Glutamatergic neuron (in vitro differentiated cells): Measurements from ENCODE around the gene WNT5A. TPM values are rescaled to one million over a fixed set of nuclear protein-coding genes. Genes with fewer than 3 reads are reported as not detected.

Source experiments
- DNase-seq: peaks from one replicate; pipeline ENCODE4 v3.0.0; 2022
- H3K27ac Mint-ChIP-seq: one replicate; pipeline ENCODE4 v1.8.0; 2020; ENCODE audit warnings: mild to moderate bottlenecking, mixed read lengths, inconsistent platforms; ENCODE audit not compliant: unreplicated experiment
- H3K27me3 Mint-ChIP-seq: one replicate; pipeline ENCODE4 v1.8.0; 2020; ENCODE audit warnings: mild to moderate bottlenecking, moderate library complexity, mixed read lengths, inconsistent platforms; ENCODE audit not compliant: unreplicated experiment
- H3K36me3 Mint-ChIP-seq: one replicate; pipeline ENCODE4 v1.8.0; 2020; ENCODE audit warnings: mild to moderate bottlenecking, mixed read lengths, inconsistent platforms; ENCODE audit not compliant: unreplicated experiment
- H3K4me1 Mint-ChIP-seq: one replicate; pipeline ENCODE4 v1.8.0; 2020; ENCODE audit warnings: mild to moderate bottlenecking, low read depth, mixed read lengths, inconsistent platforms; ENCODE audit not compliant: unreplicated experiment
- H3K4me3 Mint-ChIP-seq: one replicate; pipeline ENCODE4 v1.8.0; 2020; ENCODE audit warnings: mild to moderate bottlenecking, mixed read lengths, inconsistent platforms; ENCODE audit not compliant: unreplicated experiment
- H3K9me3 Mint-ChIP-seq: one replicate; pipeline ENCODE4 v1.8.0; 2020; ENCODE audit warnings: mild to moderate bottlenecking, moderate library complexity, mixed read lengths, inconsistent platforms; ENCODE audit not compliant: unreplicated experiment
- CTCF ChIP-seq: fragments of 200-600 bp; sonication (generic); IDR thresholded peaks from one replicate; pipeline ENCODE4 v1.5.0; 2021; ENCODE audit not compliant: partially characterized antibody, unreplicated experiment
- total RNA-seq: library from RNA; stranded (reverse); fragmentation: NEBNext Ultra II Directional; extraction: Animal tissue kit (Norgen Biotek cat#: 25700); gene quantifications from one replicate; pipeline ENCODE4 v1.2.1, GENCODE V29; 2021; ENCODE audit not compliant: unreplicated experiment

Gene WNT5A
- total RNA-seq, 1 donor from 2014 or later, result 0.76 TPM

GRCh38 chr3:55477306-55478303, 9.5 kb downstream of the WNT5A start:
- DNase-seq, result no peak
- Mint-ChIP-seq H3K9me3 (peaks cover 5% of the 10 kb centered on the region), H3K4me3 (peak overlapping the region; percentile 22), H3K36me3 (peaks cover 5% of the 10 kb centered on the region), H3K4me1 (peaks cover 22% of the 10 kb centered on the region), H3K27me3 (peaks cover 16% of the 10 kb centered on the region), H3K27ac (peak overlapping the region; percentile 16)
- no peak for TF ChIP-seq CTCF

DNA sequence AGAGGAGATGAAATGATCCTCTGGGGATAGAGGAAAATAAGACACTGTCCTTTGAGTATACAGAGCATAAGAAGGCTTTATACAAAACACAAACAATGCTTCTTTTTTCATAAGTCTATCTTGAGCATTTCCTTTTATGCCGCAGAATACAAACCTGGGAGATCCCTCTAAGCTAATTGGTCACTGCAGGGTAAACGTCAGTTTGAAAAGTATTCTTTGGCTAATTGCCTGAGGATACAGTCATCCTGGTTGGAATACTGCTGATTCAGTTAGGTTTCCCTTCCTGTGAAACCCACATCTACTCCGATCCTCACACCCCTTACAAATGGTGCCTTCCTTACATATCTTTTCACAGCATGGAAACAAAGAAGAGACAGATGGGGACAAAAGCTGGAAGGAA, 10.6 kb downstream of the WNT5A start:
- no peak for TF ChIP-seq CTCF
- DNase-seq, result no peak
- H3K4me1 Mint-ChIP-seq, result peaks cover 20% of the 10 kb centered on the region
- no peak overlapping the region for H3K4me3 Mint-ChIP-seq
- H3K27me3 Mint-ChIP-seq, result peaks cover 14% of the 10 kb centered on the region
- peaks cover 5% of the 10 kb centered on the region for H3K36me3 Mint-ChIP-seq
- H3K9me3 Mint-ChIP-seq, result peaks cover 5% of the 10 kb centered on the region
- H3K27ac Mint-ChIP-seq, result no peak overlapping the region

- TF ChIP-seq CTCF, result no peak
- peaks cover 8% of the 10 kb centered on the region for H3K27me3 Mint-ChIP-seq
- H3K36me3 Mint-ChIP-seq, result peaks cover 5% of the 10 kb centered on the region
- peak overlapping the region; percentile 64 for H3K27ac Mint-ChIP-seq
- H3K4me3 Mint-ChIP-seq, result peak overlapping the region; percentile 93
- peaks cover 14% of the 10 kb centered on the region for H3K4me1 Mint-ChIP-seq
- peaks cover 3% of the 10 kb centered on the region for H3K9me3 Mint-ChIP-seq
- peak; percentile 65 for DNase-seq
Measured at GRCh38 chr3:55474213-55474632, 12.9 kb downstream of the WNT5A start.

- H3K27ac Mint-ChIP-seq, result peak overlapping the region; percentile 64
- peaks cover 3% of the 10 kb centered on the region for H3K9me3 Mint-ChIP-seq
- no peak for DNase-seq
- peak overlapping the region; percentile 93 for H3K4me3 Mint-ChIP-seq
- H3K4me1 Mint-ChIP-seq, result peaks cover 14% of the 10 kb centered on the region
- peaks cover 8% of the 10 kb centered on the region for H3K27me3 Mint-ChIP-seq
- H3K36me3 Mint-ChIP-seq, result peaks cover 5% of the 10 kb centered on the region
- TF ChIP-seq CTCF, result no peak
Measured at GRCh38 chr3:55473788-55474187, 13.3 kb downstream of the WNT5A start.

DNA sequence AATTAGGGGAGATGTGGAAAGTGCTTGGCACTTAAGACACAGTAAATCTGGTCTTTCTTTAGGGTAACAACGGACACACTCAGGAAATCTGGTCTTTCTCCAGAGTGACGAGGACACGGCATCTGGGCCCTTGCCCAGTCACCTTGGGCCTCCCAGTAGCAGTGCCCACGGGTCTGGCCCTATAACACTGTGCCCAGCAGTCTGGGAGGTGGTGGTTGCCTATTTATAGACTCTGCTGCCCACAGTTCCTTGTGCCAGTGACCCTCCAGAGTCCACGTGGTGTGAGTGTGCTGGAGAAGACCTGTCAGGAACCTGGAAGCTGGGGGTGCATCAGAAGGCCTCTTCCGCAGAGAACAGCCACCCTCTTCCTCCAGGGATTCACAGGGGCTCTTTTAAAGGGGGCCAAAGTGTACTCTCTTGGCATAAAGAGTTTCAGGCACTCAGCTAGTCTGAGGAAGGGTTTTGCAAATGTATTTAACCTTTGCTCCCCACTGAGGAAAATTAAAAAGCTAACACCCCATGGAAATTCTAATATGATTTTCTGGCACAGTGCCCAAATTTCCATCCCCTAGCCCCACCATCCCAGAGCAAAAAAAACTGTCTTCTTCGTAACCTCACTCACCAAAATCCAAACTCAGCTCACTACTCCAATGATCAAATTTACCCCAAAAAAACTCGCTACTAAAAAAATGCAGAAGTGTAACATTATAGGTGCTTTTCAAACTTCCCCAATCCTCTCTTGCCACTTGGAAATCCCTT, 15.4 kb downstream of the WNT5A start:
- no peak for TF ChIP-seq CTCF
- Mint-ChIP-seq H3K4me1 (peaks cover 7% of the 10 kb centered on the region), H3K36me3 (peaks cover 5% of the 10 kb centered on the region), H3K27me3 (peaks cover 6% of the 10 kb centered on the region), H3K9me3 (peaks cover 2% of the 10 kb centered on the region), H3K27ac (no peak overlapping the region), H3K4me3 (no peak overlapping the region)
- no peak for DNase-seq
